ENCODE results near the gene MRPL22. TPM values are rescaled to one million over a fixed set of nuclear protein-coding genes. Genes with fewer than 3 reads are reported as not detected.
"Not testable (repeated sequence)": the region's sequence is repeated elsewhere in the genome, so short reads cannot be mapped to it uniquely, and the experiment has no call there.

Gene MRPL22
- total and polyA plus RNA-seq, 4 donors: 26.9 to 88.0 (median 37.6) TPM

GRCh38 chr5:154972476-154973080 is 31.7 kb downstream of the MRPL22 start:
- peak; percentile 31 to 59 (median 47) for DNase-seq
- WGBS, 2 donors: 73 to 75% methylated on average over 2 of the region's 2 CpGs
- Histone ChIP-seq H3K4me3 (no peak overlapping the region), H3K4me1 (ENCODE audit: control insufficient read depth in 5 of 5, insufficient read depth in 5 of 5, low read length in 5 of 5) (peaks cover 0 to 9% (median 0%) of the 10 kb centered on the region in 5 donors), H3K36me3 (ENCODE audit: control insufficient read depth in 4 of 4, insufficient read depth in 4 of 4, low read length in 4 of 4) (peaks cover 0 to 16% (median 2%) of the 10 kb centered on the region in 4 donors), H3K27ac (ENCODE audit: low read depth in 1 of 2, low read length in 1 of 2) (no peak overlapping the region), H3K9me3 (ENCODE audit: control insufficient read depth in 4 of 4, insufficient read depth in 3 of 4, low read length in 3 of 4) (peaks cover 0 to 3% (median 0%) of the 10 kb centered on the region in 4 donors), H3K9ac (ENCODE audit: insufficient read depth in 1 of 2, low read length in 2 of 2) (no peak overlapping the region), H3K27me3 (ENCODE audit: control insufficient read depth in 3 of 3, insufficient read depth in 3 of 3, low read length in 2 of 3) (no peaks in the 10 kb centered on the region)
- no peak for ATAC-seq (ENCODE audit: insufficient read depth, low FRiP score)
- TF ChIP-seq, protein P1, sequence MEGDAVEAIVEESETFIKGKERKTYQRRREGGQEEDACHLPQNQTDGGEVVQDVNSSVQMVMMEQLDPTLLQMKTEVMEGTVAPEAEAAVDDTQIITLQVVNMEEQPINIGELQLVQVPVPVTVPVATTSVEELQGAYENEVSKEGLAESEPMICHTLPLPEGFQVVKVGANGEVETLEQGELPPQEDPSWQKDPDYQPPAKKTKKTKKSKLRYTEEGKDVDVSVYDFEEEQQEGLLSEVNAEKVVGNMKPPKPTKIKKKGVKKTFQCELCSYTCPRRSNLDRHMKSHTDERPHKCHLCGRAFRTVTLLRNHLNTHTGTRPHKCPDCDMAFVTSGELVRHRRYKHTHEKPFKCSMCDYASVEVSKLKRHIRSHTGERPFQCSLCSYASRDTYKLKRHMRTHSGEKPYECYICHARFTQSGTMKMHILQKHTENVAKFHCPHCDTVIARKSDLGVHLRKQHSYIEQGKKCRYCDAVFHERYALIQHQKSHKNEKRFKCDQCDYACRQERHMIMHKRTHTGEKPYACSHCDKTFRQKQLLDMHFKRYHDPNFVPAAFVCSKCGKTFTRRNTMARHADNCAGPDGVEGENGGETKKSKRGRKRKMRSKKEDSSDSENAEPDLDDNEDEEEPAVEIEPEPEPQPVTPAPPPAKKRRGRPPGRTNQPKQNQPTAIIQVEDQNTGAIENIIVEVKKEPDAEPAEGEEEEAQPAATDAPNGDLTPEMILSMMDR (IDR thresholded peaks at IDR 0.05; ENCODE audit: control extremely low read depth, extremely low read depth): peak; percentile 17

- H3K4me1 ChIP-seq (ENCODE audit: control insufficient read depth in 5 of 5, insufficient read depth in 5 of 5, low read length in 5 of 5); H3K36me3 ChIP-seq (ENCODE audit: control insufficient read depth in 4 of 4, insufficient read depth in 4 of 4, low read length in 4 of 4); ATAC-seq (ENCODE audit: insufficient read depth, low FRiP score); H3K27ac ChIP-seq (ENCODE audit: low read depth in 1 of 2, low read length in 1 of 2); H3K9ac ChIP-seq (ENCODE audit: insufficient read depth in 1 of 2, low read length in 2 of 2); H3K4me3 ChIP-seq; DNase-seq; H3K9me3 ChIP-seq (ENCODE audit: control insufficient read depth in 4 of 4, insufficient read depth in 3 of 4, low read length in 3 of 4); H3K27me3 ChIP-seq (ENCODE audit: control insufficient read depth in 3 of 3, insufficient read depth in 3 of 3, low read length in 2 of 3): not testable (repeated sequence)
- 97% methylated on average over 9 of the region's 9 CpGs for WGBS, 2 donors
These were observed 35.2 kb downstream of the MRPL22 start for GRCh38 chr5:154976082-154976481.

- no peak overlapping the region for H3K9ac ChIP-seq (ENCODE audit: insufficient read depth in 1 of 2, low read length in 2 of 2)
- H3K27me3 ChIP-seq (ENCODE audit: control insufficient read depth in 3 of 3, insufficient read depth in 3 of 3, low read length in 2 of 3): no peaks in the 10 kb centered on the region
- no peaks in the 10 kb centered on the region for H3K4me1 ChIP-seq (ENCODE audit: control insufficient read depth in 5 of 5, insufficient read depth in 5 of 5, low read length in 5 of 5)
- no peak for DNase-seq
- 51 to 75% methylated on average over 1 of the region's 1 CpG for WGBS, 2 donors
- no peak overlapping the region for H3K27ac ChIP-seq (ENCODE audit: low read depth in 1 of 2, low read length in 1 of 2)
- peaks cover 0 to 3% (median 0%) of the 10 kb centered on the region in 4 donors for H3K9me3 ChIP-seq (ENCODE audit: control insufficient read depth in 4 of 4, insufficient read depth in 3 of 4, low read length in 3 of 4)
- peaks cover 0 to 2% (median 0%) of the 10 kb centered on the region in 4 donors for H3K36me3 ChIP-seq (ENCODE audit: control insufficient read depth in 4 of 4, insufficient read depth in 4 of 4, low read length in 4 of 4)
- no peak overlapping the region for H3K4me3 ChIP-seq
- TF ChIP-seq, protein P1 (IDR thresholded peaks at IDR 0.05; ENCODE audit: control extremely low read depth, extremely low read depth): no peak
- ATAC-seq (ENCODE audit: insufficient read depth, low FRiP score): no peak
These were observed 36.5 kb downstream of the MRPL22 start for GRCh38 chr5:154977409-154977808.

- H3K9ac ChIP-seq (ENCODE audit: insufficient read depth in 1 of 2, low read length in 2 of 2); H3K4me3 ChIP-seq; H3K36me3 ChIP-seq (ENCODE audit: control insufficient read depth in 4 of 4, insufficient read depth in 4 of 4, low read length in 4 of 4); H3K4me1 ChIP-seq (ENCODE audit: control insufficient read depth in 5 of 5, insufficient read depth in 5 of 5, low read length in 5 of 5); DNase-seq; H3K27ac ChIP-seq (ENCODE audit: low read depth in 1 of 2, low read length in 1 of 2); H3K27me3 ChIP-seq (ENCODE audit: control insufficient read depth in 3 of 3, insufficient read depth in 3 of 3, low read length in 2 of 3); H3K9me3 ChIP-seq (ENCODE audit: control insufficient read depth in 4 of 4, insufficient read depth in 3 of 4, low read length in 3 of 4); ATAC-seq (ENCODE audit: insufficient read depth, low FRiP score): not testable (repeated sequence)
- 82 to 89% methylated on average over 2 of the region's 2 CpGs for WGBS, 2 donors
These were observed 37.4 kb downstream of the MRPL22 start for GRCh38 chr5:154978294-154978693.
